ENCODE results near the gene KLF16. TPM values are rescaled to one million over a fixed set of nuclear protein-coding genes. Genes with fewer than 3 reads are reported as not detected.

Gene KLF16
- total RNA-seq, 1 donor from 2014 or later, result 18.9 TPM

- no peak for DNase-seq (ENCODE audit: low read depth, low spot score)
- no peak overlapping the region for H3K27ac Mint-ChIP-seq (ENCODE audit: unreplicated experiment)
- TF ChIP-seq CTCF (conservative IDR thresholded peaks at IDR 0.05), result no peak
- no peaks in the 10 kb centered on the region for H3K36me3 Mint-ChIP-seq (ENCODE audit: low read depth)
- peaks cover 15% of the 10 kb centered on the region for H3K27me3 Mint-ChIP-seq (ENCODE audit: low read depth)
- H3K9me3 Mint-ChIP-seq, result no peaks in the 10 kb centered on the region
- no peak overlapping the region for H3K4me3 Mint-ChIP-seq
- H3K4me1 Mint-ChIP-seq, result peaks cover 11% of the 10 kb centered on the region
Measured at GRCh38 chr19:1808395-1808731, 55.0 kb downstream of the KLF16 start.

GRCh38 chr19:1807695-1808394 is 55.5 kb downstream of the KLF16 start:
- no peak overlapping the region for H3K4me3 Mint-ChIP-seq
- DNase-seq (ENCODE audit: low read depth, low spot score), result no peak
- no peaks in the 10 kb centered on the region for H3K9me3 Mint-ChIP-seq
- peaks cover 11% of the 10 kb centered on the region for H3K27me3 Mint-ChIP-seq (ENCODE audit: low read depth)
- no peak for TF ChIP-seq CTCF (conservative IDR thresholded peaks at IDR 0.05)
- H3K4me1 Mint-ChIP-seq, result peaks cover 6% of the 10 kb centered on the region
- H3K36me3 Mint-ChIP-seq (ENCODE audit: low read depth), result no peaks in the 10 kb centered on the region
- H3K27ac Mint-ChIP-seq (ENCODE audit: unreplicated experiment), result no peak overlapping the region

- no peak for DNase-seq (ENCODE audit: low read depth, low spot score)
- H3K27ac Mint-ChIP-seq (ENCODE audit: unreplicated experiment), result no peak overlapping the region
- no peak for TF ChIP-seq CTCF (conservative IDR thresholded peaks at IDR 0.05)
- peaks cover 6% of the 10 kb centered on the region for H3K27me3 Mint-ChIP-seq (ENCODE audit: low read depth)
- no peak overlapping the region for H3K4me3 Mint-ChIP-seq
- no peaks in the 10 kb centered on the region for H3K36me3 Mint-ChIP-seq (ENCODE audit: low read depth)
- H3K4me1 Mint-ChIP-seq, result no peaks in the 10 kb centered on the region
- H3K9me3 Mint-ChIP-seq, result no peaks in the 10 kb centered on the region
Measured at GRCh38 chr19:1807030-1807694, 56.2 kb downstream of the KLF16 start.

GRCh38 chr19:1806184-1807029 is 57.0 kb downstream of the KLF16 start:
- peaks cover 6% of the 10 kb centered on the region for H3K27me3 Mint-ChIP-seq (ENCODE audit: low read depth)
- no peak overlapping the region for H3K4me3 Mint-ChIP-seq
- H3K4me1 Mint-ChIP-seq, result no peaks in the 10 kb centered on the region
- H3K9me3 Mint-ChIP-seq, result no peaks in the 10 kb centered on the region
- H3K27ac Mint-ChIP-seq (ENCODE audit: unreplicated experiment), result no peak overlapping the region
- H3K36me3 Mint-ChIP-seq (ENCODE audit: low read depth), result no peaks in the 10 kb centered on the region
- TF ChIP-seq CTCF (conservative IDR thresholded peaks at IDR 0.05), result no peak
- DNase-seq (ENCODE audit: low read depth, low spot score), result no peak

GRCh38 chr19:1805401-1806183 is 57.8 kb downstream of the KLF16 start:
- H3K4me3 Mint-ChIP-seq, result no peak overlapping the region
- no peak for DNase-seq (ENCODE audit: low read depth, low spot score)
- H3K36me3 Mint-ChIP-seq (ENCODE audit: low read depth), result no peaks in the 10 kb centered on the region
- peaks cover 2% of the 10 kb centered on the region for H3K27me3 Mint-ChIP-seq (ENCODE audit: low read depth)
- no peak overlapping the region for H3K27ac Mint-ChIP-seq (ENCODE audit: unreplicated experiment)
- no peak for TF ChIP-seq CTCF (conservative IDR thresholded peaks at IDR 0.05)
- H3K9me3 Mint-ChIP-seq, result no peaks in the 10 kb centered on the region
- H3K4me1 Mint-ChIP-seq, result no peaks in the 10 kb centered on the region
